ENCODE measurements around the gene FYB1.

The FYB1 gene

GRCh38 chr5:39076757-39077728 is 142.3 kb downstream of the FYB1 start:
- FAIRE-seq: no peak

GRCh38 chr5:39076101-39076756 is 143.1 kb downstream of the FYB1 start:
- FAIRE-seq: no peak

- FAIRE-seq: no peak
Observed at GRCh38 chr5:39074017-39074814, 145.1 kb downstream of the FYB1 start, which contains the start of gene RICTOR. Gene RICTOR, minus strand, starts transcription at chr5:39074399. Its CDS starts 22 bp downstream, at chr5:39074377.

- FAIRE-seq: no peak
Observed at GRCh38 chr5:39073767-39074016, 145.7 kb downstream of the FYB1 start.

- FAIRE-seq: no peak
Observed at GRCh38 chr5:39072925-39073766, 146.2 kb downstream of the FYB1 start.

- FAIRE-seq: no peak
Observed at GRCh38 chr5:39068099-39068498, 151.3 kb downstream of the FYB1 start.

- no peak for FAIRE-seq
Observed at GRCh38 chr5:39064450-39064849, 154.9 kb downstream of the FYB1 start.

GRCh38 chr5:39063037-39063436 is 156.3 kb downstream of the FYB1 start:
- no peak for FAIRE-seq

- FAIRE-seq: no peak
Observed at GRCh38 chr5:39062530-39062929, 156.8 kb downstream of the FYB1 start.

- FAIRE-seq: no peak
Observed at GRCh38 chr5:39062104-39062503, 157.3 kb downstream of the FYB1 start.

GRCh38 chr5:39059064-39059463 is 160.3 kb downstream of the FYB1 start:
- no peak for FAIRE-seq

GRCh38 chr5:39058178-39058921 is 161.0 kb downstream of the FYB1 start:
- peak; percentile 72 for FAIRE-seq

- FAIRE-seq: peak; percentile 64
Observed at GRCh38 chr5:39057734-39058133, 161.6 kb downstream of the FYB1 start.

- no peak for FAIRE-seq
Observed at GRCh38 chr5:39055768-39056398, 163.5 kb downstream of the FYB1 start.

Data from colon (tissue), 2 donors.